ENCODE data around the gene IFITM5.

Gene IFITM5

DNA sequence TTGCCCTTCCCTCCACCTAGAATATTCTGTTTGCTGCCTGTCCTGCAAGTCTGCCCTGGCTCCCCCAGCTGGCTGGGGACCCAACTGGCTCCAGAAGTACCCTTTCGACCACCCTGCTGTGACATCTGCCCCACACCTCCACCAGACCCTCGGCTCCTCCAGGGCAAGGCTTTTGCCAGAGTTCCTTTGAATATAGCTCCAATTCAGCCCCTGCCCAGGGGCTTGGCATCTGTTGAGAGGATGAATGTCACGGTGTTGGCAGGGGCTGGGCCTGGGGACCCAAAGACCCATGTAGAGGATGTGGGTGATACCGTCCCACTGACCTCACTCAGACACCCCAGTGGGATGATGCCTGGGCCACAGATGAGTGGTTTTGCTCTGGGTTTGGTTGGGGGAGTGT lies 17.2 kb downstream of the IFITM5 start:
- TF ChIP-seq, protein P1, sequence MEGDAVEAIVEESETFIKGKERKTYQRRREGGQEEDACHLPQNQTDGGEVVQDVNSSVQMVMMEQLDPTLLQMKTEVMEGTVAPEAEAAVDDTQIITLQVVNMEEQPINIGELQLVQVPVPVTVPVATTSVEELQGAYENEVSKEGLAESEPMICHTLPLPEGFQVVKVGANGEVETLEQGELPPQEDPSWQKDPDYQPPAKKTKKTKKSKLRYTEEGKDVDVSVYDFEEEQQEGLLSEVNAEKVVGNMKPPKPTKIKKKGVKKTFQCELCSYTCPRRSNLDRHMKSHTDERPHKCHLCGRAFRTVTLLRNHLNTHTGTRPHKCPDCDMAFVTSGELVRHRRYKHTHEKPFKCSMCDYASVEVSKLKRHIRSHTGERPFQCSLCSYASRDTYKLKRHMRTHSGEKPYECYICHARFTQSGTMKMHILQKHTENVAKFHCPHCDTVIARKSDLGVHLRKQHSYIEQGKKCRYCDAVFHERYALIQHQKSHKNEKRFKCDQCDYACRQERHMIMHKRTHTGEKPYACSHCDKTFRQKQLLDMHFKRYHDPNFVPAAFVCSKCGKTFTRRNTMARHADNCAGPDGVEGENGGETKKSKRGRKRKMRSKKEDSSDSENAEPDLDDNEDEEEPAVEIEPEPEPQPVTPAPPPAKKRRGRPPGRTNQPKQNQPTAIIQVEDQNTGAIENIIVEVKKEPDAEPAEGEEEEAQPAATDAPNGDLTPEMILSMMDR (IDR thresholded peaks at IDR 0.05; ENCODE audit: insufficient read depth, low read length, poor library complexity, severe bottlenecking): no peak
- Histone ChIP-seq H3K27me3 (replicated peaks; ENCODE audit: control insufficient read depth, insufficient read depth, low read length) (peaks cover 2% of the 10 kb centered on the region; the same call in 1 of the 2 replicates), H3K36me3 (ENCODE audit: control insufficient read depth, insufficient read depth, low read length) (no peaks in the 10 kb centered on the region), H3K4me3 (replicated peaks; ENCODE audit: low read depth, low read length) (no peak overlapping the region)
- DNase-seq (ENCODE audit: extremely low read depth, insufficient read length): no peak

DNA sequence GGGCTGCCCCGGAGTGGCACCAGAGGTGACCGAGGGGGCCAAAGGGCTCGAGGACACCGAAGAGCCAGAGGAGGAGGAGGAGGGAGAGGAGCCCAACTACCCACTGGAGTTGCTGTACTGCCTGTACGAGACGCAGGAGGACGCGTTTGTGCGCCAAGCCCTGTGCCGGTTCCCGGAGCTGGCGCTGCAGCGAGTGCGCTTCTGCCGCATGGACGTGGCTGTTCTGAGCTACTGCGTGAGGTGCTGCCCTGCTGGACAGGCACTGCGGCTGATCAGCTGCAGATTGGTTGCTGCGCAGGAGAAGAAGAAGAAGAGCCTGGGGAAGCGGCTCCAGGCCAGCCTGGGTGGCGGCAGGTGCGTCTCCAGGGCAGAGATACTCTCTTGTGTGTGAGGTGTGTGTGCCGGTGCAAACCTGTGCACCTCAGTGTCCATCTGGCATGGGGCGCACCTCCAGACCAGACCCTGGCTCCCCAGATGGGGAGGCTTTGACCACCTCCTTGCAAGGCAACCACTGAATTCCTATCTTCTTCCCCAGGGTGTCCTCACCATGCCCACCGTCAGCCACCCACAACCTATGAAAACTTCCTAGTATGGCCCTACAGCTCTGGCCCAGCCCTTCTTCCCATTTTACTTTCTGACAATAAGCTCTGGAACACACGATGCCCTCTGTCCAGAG lies 17.7 kb downstream of the IFITM5 start:
- no peaks in the 10 kb centered on the region for H3K36me3 ChIP-seq (ENCODE audit: control insufficient read depth, insufficient read depth, low read length)
- no peak overlapping the region for H3K4me3 ChIP-seq (replicated peaks; ENCODE audit: low read depth, low read length)
- peaks cover 2% of the 10 kb centered on the region; the same call in 1 of the 2 replicates for H3K27me3 ChIP-seq (replicated peaks; ENCODE audit: control insufficient read depth, insufficient read depth, low read length)
- TF ChIP-seq, protein P1 (IDR thresholded peaks at IDR 0.05; ENCODE audit: insufficient read depth, low read length, poor library complexity, severe bottlenecking): no peak
- no peak for DNase-seq (ENCODE audit: extremely low read depth, insufficient read length)

DNA sequence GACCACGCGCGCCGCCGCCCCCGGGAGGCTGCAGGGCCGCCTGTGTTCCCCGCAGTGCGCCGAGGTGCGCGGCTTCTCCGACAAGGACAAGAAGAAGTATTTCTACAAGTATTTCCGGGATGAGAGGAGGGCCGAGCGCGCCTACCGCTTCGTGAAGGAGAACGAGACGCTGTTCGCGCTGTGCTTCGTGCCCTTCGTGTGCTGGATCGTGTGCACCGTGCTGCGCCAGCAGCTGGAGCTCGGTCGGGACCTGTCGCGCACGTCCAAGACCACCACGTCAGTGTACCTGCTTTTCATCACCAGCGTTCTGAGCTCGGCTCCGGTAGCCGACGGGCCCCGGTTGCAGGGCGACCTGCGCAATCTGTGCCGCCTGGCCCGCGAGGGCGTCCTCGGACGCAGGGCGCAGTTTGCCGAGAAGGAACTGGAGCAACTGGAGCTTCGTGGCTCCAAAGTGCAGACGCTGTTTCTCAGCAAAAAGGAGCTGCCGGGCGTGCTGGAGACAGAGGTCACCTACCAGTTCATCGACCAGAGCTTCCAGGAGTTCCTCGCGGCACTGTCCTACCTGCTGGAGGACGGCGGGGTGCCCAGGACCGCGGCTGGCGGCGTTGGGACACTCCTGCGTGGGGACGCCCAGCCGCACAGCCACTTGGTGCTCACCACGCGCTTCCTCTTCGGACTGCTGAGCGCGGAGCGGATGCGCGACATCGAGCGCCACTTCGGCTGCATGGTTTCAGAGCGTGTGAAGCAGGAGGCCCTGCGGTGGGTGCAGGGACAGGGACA lies 18.4 kb downstream of the IFITM5 start:
- DNase-seq (ENCODE audit: extremely low read depth, insufficient read length): no peak
- TF ChIP-seq, protein P1 (IDR thresholded peaks at IDR 0.05; ENCODE audit: insufficient read depth, low read length, poor library complexity, severe bottlenecking): no peak

DNA sequence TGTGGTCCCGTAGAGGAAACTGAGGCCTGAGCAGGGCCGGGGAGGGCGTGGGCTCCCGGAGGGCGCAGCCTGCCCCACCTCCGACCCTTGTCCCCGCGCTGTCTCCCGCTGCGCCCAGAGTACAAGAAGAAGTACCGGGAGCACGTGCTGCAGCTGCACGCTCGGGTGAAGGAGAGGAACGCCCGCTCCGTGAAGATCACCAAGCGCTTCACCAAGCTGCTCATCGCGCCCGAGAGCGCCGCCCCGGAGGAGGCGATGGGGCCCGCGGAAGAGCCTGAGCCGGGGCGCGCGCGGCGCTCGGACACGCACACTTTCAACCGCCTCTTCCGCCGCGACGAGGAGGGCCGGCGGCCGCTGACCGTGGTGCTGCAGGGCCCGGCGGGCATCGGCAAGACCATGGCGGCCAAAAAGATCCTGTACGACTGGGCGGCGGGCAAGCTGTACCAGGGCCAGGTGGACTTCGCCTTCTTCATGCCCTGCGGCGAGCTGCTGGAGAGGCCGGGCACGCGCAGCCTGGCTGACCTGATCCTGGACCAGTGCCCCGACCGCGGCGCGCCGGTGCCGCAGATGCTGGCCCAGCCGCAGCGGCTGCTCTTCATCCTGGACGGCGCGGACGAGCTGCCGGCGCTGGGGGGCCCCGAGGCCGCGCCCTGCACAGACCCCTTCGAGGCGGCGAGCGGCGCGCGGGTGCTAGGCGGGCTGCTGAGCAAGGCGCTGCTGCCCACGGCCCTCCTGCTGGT lies 19.2 kb downstream of the IFITM5 start:
- no peak for DNase-seq (ENCODE audit: extremely low read depth, insufficient read length)
- peaks cover 2% of the 10 kb centered on the region; the same call in 1 of the 2 replicates for H3K27me3 ChIP-seq (replicated peaks; ENCODE audit: control insufficient read depth, insufficient read depth, low read length)
- TF ChIP-seq, protein P1 (IDR thresholded peaks at IDR 0.05; ENCODE audit: insufficient read depth, low read length, poor library complexity, severe bottlenecking): no peak
- no peak overlapping the region for H3K4me3 ChIP-seq (replicated peaks; ENCODE audit: low read depth, low read length)
- H3K36me3 ChIP-seq (ENCODE audit: control insufficient read depth, insufficient read depth, low read length): no peaks in the 10 kb centered on the region

More for the DNA sequence above, 18.4 kb downstream of the IFITM5 start:
- H3K27me3 ChIP-seq (replicated peaks; ENCODE audit: control insufficient read depth, insufficient read depth, low read length): peaks cover 2% of the 10 kb centered on the region; the same call in 1 of the 2 replicates
- H3K4me3 ChIP-seq (replicated peaks; ENCODE audit: low read depth, low read length): no peak overlapping the region
- no peaks in the 10 kb centered on the region for H3K36me3 ChIP-seq (ENCODE audit: control insufficient read depth, insufficient read depth, low read length)

DNA sequence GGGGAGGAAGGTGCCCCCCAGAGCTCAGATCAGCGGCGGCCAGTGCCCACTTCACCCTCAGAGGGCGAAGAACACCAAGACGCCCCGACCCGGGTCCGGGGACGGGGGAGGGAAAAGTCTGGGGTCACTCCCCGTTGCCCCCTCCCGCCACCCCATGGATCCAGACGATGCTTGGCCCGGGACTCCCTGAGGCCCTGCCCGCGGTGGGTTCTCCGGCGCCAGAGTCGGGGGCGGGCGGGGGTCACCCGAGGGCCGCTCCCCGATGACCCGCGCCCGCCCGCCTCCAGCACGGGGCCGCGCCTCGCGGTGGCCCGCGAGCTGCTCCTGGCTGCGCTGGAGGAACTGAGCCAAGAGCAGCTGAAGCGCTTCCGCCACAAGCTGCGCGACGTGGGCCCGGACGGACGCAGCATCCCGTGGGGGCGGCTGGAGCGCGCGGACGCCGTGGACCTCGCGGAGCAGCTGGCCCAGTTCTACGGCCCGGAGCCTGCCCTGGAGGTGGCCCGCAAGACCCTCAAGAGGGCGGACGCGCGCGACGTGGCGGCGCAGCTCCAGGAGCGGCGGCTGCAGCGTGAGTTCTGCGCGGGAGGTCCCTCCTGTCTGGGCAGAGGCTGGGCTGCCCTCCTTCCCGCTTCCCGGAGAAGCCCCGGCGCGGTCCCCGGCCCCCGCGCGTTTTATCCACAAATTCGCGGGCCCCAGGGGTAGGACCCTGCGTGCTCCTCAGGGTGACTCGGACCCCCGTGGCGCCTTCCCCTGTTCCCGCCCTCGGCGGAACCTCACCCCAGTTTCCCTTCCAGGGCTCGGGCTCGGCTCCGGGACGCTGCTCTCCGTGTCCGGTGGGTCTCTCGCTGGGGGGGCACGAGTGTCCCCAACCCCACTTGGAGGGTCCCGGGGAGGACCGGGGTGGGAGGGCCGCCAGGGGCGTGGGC lies 20.0 kb downstream of the IFITM5 start:
- TF ChIP-seq, protein P1 (IDR thresholded peaks at IDR 0.05; ENCODE audit: insufficient read depth, low read length, poor library complexity, severe bottlenecking): no peak
- peaks cover 2% of the 10 kb centered on the region; the same call in 1 of the 2 replicates for H3K27me3 ChIP-seq (replicated peaks; ENCODE audit: control insufficient read depth, insufficient read depth, low read length)
- DNase-seq (ENCODE audit: extremely low read depth, insufficient read length): no peak
- H3K36me3 ChIP-seq (ENCODE audit: control insufficient read depth, insufficient read depth, low read length): no peaks in the 10 kb centered on the region
- no peak overlapping the region for H3K4me3 ChIP-seq (replicated peaks; ENCODE audit: low read depth, low read length)

All from GM06990 (cell line).